ENCODE results near the gene HMG20B.

- no peak for TF ChIP-seq POLR2A (IDR thresholded peaks at IDR 0.05)
- TF ChIP-seq, protein P1, sequence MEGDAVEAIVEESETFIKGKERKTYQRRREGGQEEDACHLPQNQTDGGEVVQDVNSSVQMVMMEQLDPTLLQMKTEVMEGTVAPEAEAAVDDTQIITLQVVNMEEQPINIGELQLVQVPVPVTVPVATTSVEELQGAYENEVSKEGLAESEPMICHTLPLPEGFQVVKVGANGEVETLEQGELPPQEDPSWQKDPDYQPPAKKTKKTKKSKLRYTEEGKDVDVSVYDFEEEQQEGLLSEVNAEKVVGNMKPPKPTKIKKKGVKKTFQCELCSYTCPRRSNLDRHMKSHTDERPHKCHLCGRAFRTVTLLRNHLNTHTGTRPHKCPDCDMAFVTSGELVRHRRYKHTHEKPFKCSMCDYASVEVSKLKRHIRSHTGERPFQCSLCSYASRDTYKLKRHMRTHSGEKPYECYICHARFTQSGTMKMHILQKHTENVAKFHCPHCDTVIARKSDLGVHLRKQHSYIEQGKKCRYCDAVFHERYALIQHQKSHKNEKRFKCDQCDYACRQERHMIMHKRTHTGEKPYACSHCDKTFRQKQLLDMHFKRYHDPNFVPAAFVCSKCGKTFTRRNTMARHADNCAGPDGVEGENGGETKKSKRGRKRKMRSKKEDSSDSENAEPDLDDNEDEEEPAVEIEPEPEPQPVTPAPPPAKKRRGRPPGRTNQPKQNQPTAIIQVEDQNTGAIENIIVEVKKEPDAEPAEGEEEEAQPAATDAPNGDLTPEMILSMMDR (IDR thresholded peaks at IDR 0.05), result no peak
These were observed 37.6 kb upstream of the HMG20B start for GRCh38 chr19:3535235-3535535.

Data from esophagus squamous epithelium (tissue), 4 donors.